HL-60 (cell line): ENCODE results near the gene NLRP3.

Experiments
- DNase-seq, 2 experiments: peaks; one replicate each; pipeline ENCODE4 v3.0.0-alpha.2; 2010 to 2020; ENCODE audit warnings: low read depth in 1 of 2, low spot score in 1 of 2
- H3K27ac ChIP-seq: fragments of 250-450 bp; sonication (Bioruptor Pico); replicated peaks from 2 replicates; pipeline ENCODE4 v1.5.1; 2020; ENCODE audit warnings: mild to moderate bottlenecking, moderate library complexity
- H3K27me3 ChIP-seq: fragments of 250-450 bp; sonication (Bioruptor Pico); 2 replicates; pipeline ENCODE4 v1.5.1; 2021; ENCODE audit warnings: mild to moderate bottlenecking, moderate library complexity; ENCODE audit not compliant: insufficient read depth, poor library complexity, severe bottlenecking
- H3K4me3 ChIP-seq: replicated peaks from 2 replicates; pipeline ENCODE4 v1.5.1; 2011; ENCODE audit warnings: mild to moderate bottlenecking, control low read depth, low read length; ENCODE audit not compliant: insufficient read depth
- CTCF ChIP-seq: IDR thresholded peaks from one replicate; pipeline ENCODE4 v1.5.1; 2011; ENCODE audit warnings: low read length, control low read depth, inconsistent platforms; ENCODE audit not compliant: insufficient read depth
- GABPA ChIP-seq: IDR thresholded peaks from 2 replicates; pipeline ENCODE4 v1.6.1; 2012; ENCODE audit warnings: low read depth
- POLR2AphosphoS5 ChIP-seq: IDR thresholded peaks from 2 replicates; pipeline ENCODE4 v1.6.1; 2012; ENCODE audit warnings: low read depth
- SPI1 ChIP-seq: IDR thresholded peaks from 2 replicates; pipeline ENCODE4 v1.6.1; 2012; ENCODE audit warnings: low read depth, mild to moderate bottlenecking, borderline replicate concordance
- TF ChIP-seq, protein P1 (sequence below): IDR thresholded peaks from 2 replicates; pipeline ENCODE4 v1.6.1; 2012; ENCODE audit warnings: low read depth; ENCODE audit not compliant: insufficient replicate concordance

NLRP3 gene

DNA sequence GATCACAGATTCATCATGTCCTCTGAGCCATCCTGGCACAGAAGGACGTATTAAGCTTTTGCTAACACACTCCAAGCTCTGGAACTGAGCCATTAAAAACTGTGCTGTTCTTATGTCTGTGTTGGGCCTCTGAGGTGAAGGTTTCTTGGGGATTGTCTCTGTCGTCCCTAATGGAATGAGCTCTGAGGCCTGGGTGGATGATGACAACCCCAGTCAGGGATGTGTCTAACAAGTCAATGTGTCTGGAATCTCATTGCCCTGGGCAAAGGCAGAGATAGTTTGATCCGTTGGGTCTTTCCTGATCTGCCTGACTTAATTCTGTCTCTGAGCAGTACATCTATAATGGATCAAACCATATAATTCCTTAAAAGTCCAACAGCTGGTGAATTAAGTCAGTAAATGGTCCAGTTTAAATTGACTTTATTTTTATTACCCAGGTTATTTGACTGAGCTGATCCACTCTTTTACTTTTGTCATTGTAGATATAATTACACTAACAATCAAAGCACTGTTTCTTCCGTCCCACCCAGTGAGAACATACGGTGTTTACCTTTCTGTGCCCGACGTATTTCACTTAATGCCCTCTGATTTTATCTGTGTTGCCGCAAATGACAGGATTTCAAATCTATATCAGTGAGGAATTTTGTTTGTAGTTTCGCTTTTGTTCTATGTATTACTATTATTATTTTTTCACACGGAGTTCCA is 80.8 kb downstream of the NLRP3 start:
- Histone ChIP-seq H3K27me3 (no peaks in the 10 kb centered on the region), H3K27ac (no peak overlapping the region), H3K4me3 (no peak overlapping the region)
- TF ChIP-seq GABPA (no peak), POLR2AphosphoS5 (no peak), CTCF (no peak), SPI1 (no peak)
- TF ChIP-seq, protein P1, sequence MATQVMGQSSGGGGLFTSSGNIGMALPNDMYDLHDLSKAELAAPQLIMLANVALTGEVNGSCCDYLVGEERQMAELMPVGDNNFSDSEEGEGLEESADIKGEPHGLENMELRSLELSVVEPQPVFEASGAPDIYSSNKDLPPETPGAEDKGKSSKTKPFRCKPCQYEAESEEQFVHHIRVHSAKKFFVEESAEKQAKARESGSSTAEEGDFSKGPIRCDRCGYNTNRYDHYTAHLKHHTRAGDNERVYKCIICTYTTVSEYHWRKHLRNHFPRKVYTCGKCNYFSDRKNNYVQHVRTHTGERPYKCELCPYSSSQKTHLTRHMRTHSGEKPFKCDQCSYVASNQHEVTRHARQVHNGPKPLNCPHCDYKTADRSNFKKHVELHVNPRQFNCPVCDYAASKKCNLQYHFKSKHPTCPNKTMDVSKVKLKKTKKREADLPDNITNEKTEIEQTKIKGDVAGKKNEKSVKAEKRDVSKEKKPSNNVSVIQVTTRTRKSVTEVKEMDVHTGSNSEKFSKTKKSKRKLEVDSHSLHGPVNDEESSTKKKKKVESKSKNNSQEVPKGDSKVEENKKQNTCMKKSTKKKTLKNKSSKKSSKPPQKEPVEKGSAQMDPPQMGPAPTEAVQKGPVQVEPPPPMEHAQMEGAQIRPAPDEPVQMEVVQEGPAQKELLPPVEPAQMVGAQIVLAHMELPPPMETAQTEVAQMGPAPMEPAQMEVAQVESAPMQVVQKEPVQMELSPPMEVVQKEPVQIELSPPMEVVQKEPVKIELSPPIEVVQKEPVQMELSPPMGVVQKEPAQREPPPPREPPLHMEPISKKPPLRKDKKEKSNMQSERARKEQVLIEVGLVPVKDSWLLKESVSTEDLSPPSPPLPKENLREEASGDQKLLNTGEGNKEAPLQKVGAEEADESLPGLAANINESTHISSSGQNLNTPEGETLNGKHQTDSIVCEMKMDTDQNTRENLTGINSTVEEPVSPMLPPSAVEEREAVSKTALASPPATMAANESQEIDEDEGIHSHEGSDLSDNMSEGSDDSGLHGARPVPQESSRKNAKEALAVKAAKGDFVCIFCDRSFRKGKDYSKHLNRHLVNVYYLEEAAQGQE: no peak
- no peak for DNase-seq
